GM23338 (cell line): ENCODE results near the gene UST. TPM values are rescaled to one million over a fixed set of nuclear protein-coding genes. Genes with fewer than 3 reads are reported as not detected.

Experiments
- ATAC-seq: fragments of 200-7000 bp; cut with Tn5 transposase; 3 replicates; pipeline ENCODE4 v1.9.1; 2020
- DNase-seq: peaks from one replicate; pipeline ENCODE4 v3.0.0-alpha.2; 2015; ENCODE audit warnings: low spot score
- H2AFZ ChIP-seq: fragments of 200-600 bp; sonication (generic); 2 replicates; pipeline ENCODE4 v1.8.0; 2016; ENCODE audit warnings: antibody characterized with exemption, mild to moderate bottlenecking, moderate library complexity
- H3F3A ChIP-seq: fragments of 200-600 bp; sonication (generic); replicated peaks from 2 replicates; pipeline ENCODE4 v1.8.0; 2017; ENCODE audit warnings: antibody characterized with exemption, mixed run types, low read depth
- H3K27ac ChIP-seq: fragments of 200-600 bp; sonication (generic); 2 replicates; pipeline ENCODE4 v1.6.1; 2016; ENCODE audit warnings: low read depth
- H3K27me3 ChIP-seq: fragments of 200-600 bp; sonication (generic); 2 replicates; pipeline ENCODE4 v1.8.0; 2016; ENCODE audit warnings: mild to moderate bottlenecking, mixed run types, moderate library complexity; ENCODE audit not compliant: insufficient read depth
- H3K36me3 ChIP-seq: fragments of 200-600 bp; sonication (generic); 2 replicates; pipeline ENCODE4 v1.8.0; 2016; ENCODE audit warnings: mild to moderate bottlenecking; ENCODE audit not compliant: insufficient read depth
- H3K4me1 ChIP-seq: fragments of 200-600 bp; sonication (generic); 2 replicates; pipeline ENCODE4 v1.8.0; 2016; ENCODE audit warnings: mild to moderate bottlenecking, moderate library complexity; ENCODE audit not compliant: insufficient read depth
- H3K4me2 ChIP-seq: fragments of 200-600 bp; sonication (generic); 2 replicates; pipeline ENCODE4 v1.7.1; 2017; ENCODE audit warnings: mixed run types
- H3K4me3 ChIP-seq: fragments of 200-600 bp; sonication (generic); 2 replicates; pipeline ENCODE4 v1.6.1; 2016; ENCODE audit warnings: mixed run types
- H3K79me2 ChIP-seq: fragments of 200-600 bp; sonication (generic); replicated peaks from 2 replicates; pipeline ENCODE4 v1.8.0; 2017; ENCODE audit warnings: mild to moderate bottlenecking; ENCODE audit not compliant: insufficient read depth
- H3K9me2 ChIP-seq: fragments of 200-600 bp; sonication (generic); 2 replicates; pipeline ENCODE4 v1.8.0; 2017; ENCODE audit not compliant: insufficient read depth
- H4K20me1 ChIP-seq: fragments of 200-600 bp; sonication (generic); replicated peaks from 2 replicates; pipeline ENCODE4 v1.8.0; 2017; ENCODE audit warnings: mild to moderate bottlenecking; ENCODE audit not compliant: insufficient read depth
- H3K27ac Mint-ChIP-seq: 2 replicates; pipeline ENCODE4 v1.8.0; 2020; ENCODE audit warnings: inconsistent platforms, mild to moderate bottlenecking, moderate library complexity, mixed read lengths
- H3K27me3 Mint-ChIP-seq: 3 replicates; pipeline ENCODE4 v1.8.0; 2022; ENCODE audit warnings: low read depth, mild to moderate bottlenecking, moderate library complexity, mixed read lengths, inconsistent platforms; ENCODE audit not compliant: insufficient read depth, poor library complexity
- H3K36me3 Mint-ChIP-seq: 3 replicates; pipeline ENCODE4 v1.8.0; 2021; ENCODE audit warnings: low read depth, mild to moderate bottlenecking, inconsistent platforms, moderate library complexity, mixed read lengths
- H3K4me1 Mint-ChIP-seq: 3 replicates; pipeline ENCODE4 v1.8.0; 2020; ENCODE audit warnings: mild to moderate bottlenecking, inconsistent platforms, mixed read lengths
- H3K4me3 Mint-ChIP-seq: 3 replicates; pipeline ENCODE4 v1.8.0; 2021; ENCODE audit warnings: moderate library complexity, mild to moderate bottlenecking, inconsistent platforms, mixed read lengths
- H3K9me3 Mint-ChIP-seq: 3 replicates; pipeline ENCODE4 v1.8.0; 2020; ENCODE audit warnings: moderate library complexity, mild to moderate bottlenecking, inconsistent platforms, mixed read lengths
- CREB1 ChIP-seq: fragments of 250-450 bp; sonication (Bioruptor Pico); IDR thresholded peaks from 2 replicates; pipeline ENCODE4 v1.5.0; 2020; ENCODE audit warnings: low read depth, mild to moderate bottlenecking, moderate library complexity
- EZH2 ChIP-seq: fragments of 200-600 bp; sonication (generic); IDR thresholded peaks from one replicate; pipeline ENCODE4 v1.8.0; 2017; ENCODE audit warnings: antibody characterized with exemption, mild to moderate bottlenecking, low read depth; ENCODE audit not compliant: unreplicated experiment
- JUNB ChIP-seq: IDR thresholded peaks from one replicate; pipeline ENCODE4 v1.6.1; 2016; ENCODE audit warnings: antibody characterized with exemption; ENCODE audit not compliant: unreplicated experiment
- NANOG ChIP-seq: IDR thresholded peaks from 2 replicates; pipeline ENCODE4 v1.6.1; 2016; ENCODE audit warnings: antibody characterized with exemption, borderline replicate concordance
- POLR2AphosphoS5 ChIP-seq: IDR thresholded peaks from 2 replicates; pipeline ENCODE4 v1.6.1; 2016; ENCODE audit warnings: antibody characterized with exemption, low read depth
- polyA plus RNA-seq: library from polyadenylated mRNA; unstranded; fragments of >200 nt; fragmentation: Nextera tagmentation; extraction: Ambion mirVana; gene quantifications from 2 replicates; pipeline ENCODE4 v1.2.1, GENCODE V29; 2016
- total RNA-seq: library from RNA; depleted of rRNA; stranded (reverse); fragments of >200 nt; shearing (Covaris generic); gene quantifications from 2 replicates; pipeline ENCODE4 v1.2.3, GENCODE V29; 2014
- TF ChIP-seq, protein P1 (sequence below), 2 experiments: fragments of 200-600 bp in 1 of 2; sonication (generic) in 1 of 2; conservative IDR thresholded peaks; 2 replicates each; pipeline versions ENCODE4 v1.5.1 to v1.6.1; 2016 to 2017; ENCODE audit warnings: antibody characterized with exemption in 2 of 2, low read depth in 2 of 2, mild to moderate bottlenecking in 2 of 2, moderate library complexity in 1 of 2
- TF ChIP-seq, protein P2 (sequence below): IDR thresholded peaks from one replicate; pipeline ENCODE4 v1.6.1; 2018; ENCODE audit warnings: antibody characterized with exemption; ENCODE audit not compliant: unreplicated experiment

UST gene
- total and polyA plus RNA-seq, 2 experiments from 2014 or later: 12.6 to 33.0 TPM

DNA sequence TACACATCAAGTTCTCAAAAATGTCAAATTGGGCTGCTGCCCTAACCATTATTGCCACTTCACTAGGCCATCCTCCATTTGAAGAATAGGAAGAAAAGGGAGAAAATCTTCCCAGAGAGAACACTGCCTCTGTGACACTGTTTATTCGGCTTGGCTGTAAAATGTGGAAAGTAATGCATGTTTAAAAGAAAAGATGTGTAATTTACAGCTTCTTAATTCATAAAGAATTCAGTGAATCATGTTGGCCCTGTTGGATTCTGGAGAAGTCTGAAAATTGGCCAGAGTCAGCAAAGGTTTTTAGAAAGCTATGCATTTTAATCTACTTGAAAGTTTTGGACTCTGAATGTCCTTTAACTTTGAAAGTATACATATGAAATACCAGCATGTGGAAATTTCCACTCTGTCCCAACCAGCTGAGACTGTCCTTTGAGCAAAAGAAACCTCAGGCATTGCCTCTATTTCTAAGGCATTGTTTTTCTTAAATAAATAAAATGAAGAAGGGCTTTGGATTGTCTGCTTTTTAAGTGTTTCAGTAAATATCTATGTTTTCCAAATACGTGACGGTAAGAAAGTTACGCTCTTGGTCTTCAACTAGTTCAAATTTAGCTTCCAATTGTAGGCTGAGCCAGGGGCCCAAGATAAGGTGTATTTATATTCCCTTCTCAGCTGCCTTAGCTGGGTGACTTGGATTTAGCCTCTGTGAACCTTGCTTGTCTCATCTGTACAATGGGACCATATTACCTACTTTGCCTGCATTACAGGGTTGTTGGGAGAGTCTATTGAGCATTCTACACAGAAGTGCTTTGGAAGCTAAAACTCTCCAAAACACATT is 222.2 kb downstream of the UST start:
- TF ChIP-seq POLR2AphosphoS5 (no peak), JUNB (no peak), EZH2 (no peak), NANOG (no peak)
- TF ChIP-seq, protein P1, sequence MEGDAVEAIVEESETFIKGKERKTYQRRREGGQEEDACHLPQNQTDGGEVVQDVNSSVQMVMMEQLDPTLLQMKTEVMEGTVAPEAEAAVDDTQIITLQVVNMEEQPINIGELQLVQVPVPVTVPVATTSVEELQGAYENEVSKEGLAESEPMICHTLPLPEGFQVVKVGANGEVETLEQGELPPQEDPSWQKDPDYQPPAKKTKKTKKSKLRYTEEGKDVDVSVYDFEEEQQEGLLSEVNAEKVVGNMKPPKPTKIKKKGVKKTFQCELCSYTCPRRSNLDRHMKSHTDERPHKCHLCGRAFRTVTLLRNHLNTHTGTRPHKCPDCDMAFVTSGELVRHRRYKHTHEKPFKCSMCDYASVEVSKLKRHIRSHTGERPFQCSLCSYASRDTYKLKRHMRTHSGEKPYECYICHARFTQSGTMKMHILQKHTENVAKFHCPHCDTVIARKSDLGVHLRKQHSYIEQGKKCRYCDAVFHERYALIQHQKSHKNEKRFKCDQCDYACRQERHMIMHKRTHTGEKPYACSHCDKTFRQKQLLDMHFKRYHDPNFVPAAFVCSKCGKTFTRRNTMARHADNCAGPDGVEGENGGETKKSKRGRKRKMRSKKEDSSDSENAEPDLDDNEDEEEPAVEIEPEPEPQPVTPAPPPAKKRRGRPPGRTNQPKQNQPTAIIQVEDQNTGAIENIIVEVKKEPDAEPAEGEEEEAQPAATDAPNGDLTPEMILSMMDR (conservative IDR thresholded peaks at IDR 0.05; ENCODE audit: low read depth in 2 of 2): no peak
- TF ChIP-seq, protein P2, sequence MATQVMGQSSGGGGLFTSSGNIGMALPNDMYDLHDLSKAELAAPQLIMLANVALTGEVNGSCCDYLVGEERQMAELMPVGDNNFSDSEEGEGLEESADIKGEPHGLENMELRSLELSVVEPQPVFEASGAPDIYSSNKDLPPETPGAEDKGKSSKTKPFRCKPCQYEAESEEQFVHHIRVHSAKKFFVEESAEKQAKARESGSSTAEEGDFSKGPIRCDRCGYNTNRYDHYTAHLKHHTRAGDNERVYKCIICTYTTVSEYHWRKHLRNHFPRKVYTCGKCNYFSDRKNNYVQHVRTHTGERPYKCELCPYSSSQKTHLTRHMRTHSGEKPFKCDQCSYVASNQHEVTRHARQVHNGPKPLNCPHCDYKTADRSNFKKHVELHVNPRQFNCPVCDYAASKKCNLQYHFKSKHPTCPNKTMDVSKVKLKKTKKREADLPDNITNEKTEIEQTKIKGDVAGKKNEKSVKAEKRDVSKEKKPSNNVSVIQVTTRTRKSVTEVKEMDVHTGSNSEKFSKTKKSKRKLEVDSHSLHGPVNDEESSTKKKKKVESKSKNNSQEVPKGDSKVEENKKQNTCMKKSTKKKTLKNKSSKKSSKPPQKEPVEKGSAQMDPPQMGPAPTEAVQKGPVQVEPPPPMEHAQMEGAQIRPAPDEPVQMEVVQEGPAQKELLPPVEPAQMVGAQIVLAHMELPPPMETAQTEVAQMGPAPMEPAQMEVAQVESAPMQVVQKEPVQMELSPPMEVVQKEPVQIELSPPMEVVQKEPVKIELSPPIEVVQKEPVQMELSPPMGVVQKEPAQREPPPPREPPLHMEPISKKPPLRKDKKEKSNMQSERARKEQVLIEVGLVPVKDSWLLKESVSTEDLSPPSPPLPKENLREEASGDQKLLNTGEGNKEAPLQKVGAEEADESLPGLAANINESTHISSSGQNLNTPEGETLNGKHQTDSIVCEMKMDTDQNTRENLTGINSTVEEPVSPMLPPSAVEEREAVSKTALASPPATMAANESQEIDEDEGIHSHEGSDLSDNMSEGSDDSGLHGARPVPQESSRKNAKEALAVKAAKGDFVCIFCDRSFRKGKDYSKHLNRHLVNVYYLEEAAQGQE: no peak
- Mint-ChIP-seq H3K27ac (peak overlapping the region; percentile 68; the same call in 1 of the 2 replicates), H3K4me1 (peaks cover 82% of the 10 kb centered on the region), H3K36me3 (peaks cover 39% of the 10 kb centered on the region), H3K27me3 (peaks cover 30% of the 10 kb centered on the region), H3K9me3 (no peaks in the 10 kb centered on the region), H3K4me3 (no peak overlapping the region)
- Histone ChIP-seq H3K27me3 (no peaks in the 10 kb centered on the region), H3K4me3 (no peak overlapping the region), H3K27ac (0 out of 2 replicates have a peak overlapping the region, but pooled peaks have one; percentile 43), H4K20me1 (no peaks in the 10 kb centered on the region), H3K9me2 (no peaks in the 10 kb centered on the region; the same call in 1 of the 2 replicates), H3K4me2 (peak overlapping the region; percentile 22; the same call in 1 of the 2 replicates), H3K36me3 (no peaks in the 10 kb centered on the region; the same call in 1 of the 2 replicates), H3K79me2 (no peaks in the 10 kb centered on the region; the same call in 1 of the 2 replicates), H3F3A (no peaks in the 10 kb centered on the region), H2AFZ (no peak overlapping the region), H3K4me1 (peaks cover 62% of the 10 kb centered on the region)
- DNase-seq (no peak), ATAC-seq (no peak)

DNA sequence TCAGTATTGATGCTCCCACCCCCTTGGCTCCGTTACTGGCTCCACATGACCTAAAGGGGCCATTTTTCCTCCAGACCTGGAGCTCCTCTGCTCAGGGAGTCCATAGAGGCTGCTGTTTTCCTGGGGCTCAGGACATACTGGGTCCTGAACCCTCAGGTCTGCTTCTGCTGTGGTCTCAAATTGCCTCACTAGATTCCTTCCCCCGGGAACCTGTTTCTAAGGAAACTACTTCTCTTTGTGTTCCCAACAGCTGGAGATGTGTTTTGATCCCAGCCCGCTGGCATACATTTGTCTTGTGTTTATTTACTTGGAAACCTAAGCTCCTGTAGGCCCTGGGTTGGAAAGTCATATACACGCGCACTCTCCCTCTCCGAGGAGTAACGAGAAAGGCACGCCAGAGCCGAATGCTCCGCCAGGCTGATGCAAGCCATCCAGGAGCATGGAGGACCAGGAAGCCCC is 222.8 kb downstream of the UST start:
- peak overlapping the region; percentile 68; the same call in 1 of the 2 replicates for H3K27ac ChIP-seq
- TF ChIP-seq POLR2AphosphoS5 (no peak), NANOG (no peak), EZH2 (no peak), CREB1 (CRISPR knock-in tag) (no peak)
- TF ChIP-seq, protein P2: no peak
- TF ChIP-seq, protein P1 (conservative IDR thresholded peaks at IDR 0.05; ENCODE audit: low read depth in 2 of 2): no peak

More for the DNA sequence above, 222.8 kb downstream of the UST start:
- H3K27me3 ChIP-seq: no peaks in the 10 kb centered on the region
- H4K20me1 ChIP-seq: no peaks in the 10 kb centered on the region
- Mint-ChIP-seq H3K27ac (peak overlapping the region; percentile 68), H3K27me3 (peaks cover 30% of the 10 kb centered on the region), H3K36me3 (peaks cover 33% of the 10 kb centered on the region), H3K4me3 (no peak overlapping the region), H3K9me3 (no peaks in the 10 kb centered on the region), H3K4me1 (peaks cover 82% of the 10 kb centered on the region)
- DNase-seq: peak; percentile 49
- H3K9me2 ChIP-seq: no peaks in the 10 kb centered on the region; the same call in 1 of the 2 replicates
- no peak overlapping the region for H3K4me3 ChIP-seq
- no peak overlapping the region for H2AFZ ChIP-seq
- peak overlapping the region; percentile 22; the same call in 1 of the 2 replicates for H3K4me2 ChIP-seq
- H3K4me1 ChIP-seq: peaks cover 62% of the 10 kb centered on the region
- H3F3A ChIP-seq: no peaks in the 10 kb centered on the region
- no peaks in the 10 kb centered on the region; the same call in 1 of the 2 replicates for H3K36me3 ChIP-seq
- no peaks in the 10 kb centered on the region; the same call in 1 of the 2 replicates for H3K79me2 ChIP-seq
- ATAC-seq: peak; percentile 2; the same call in 1 of the 3 replicates
